ENCODE data around the gene PCA3. TPM values are rescaled to one million over a fixed set of nuclear protein-coding genes. Genes with fewer than 3 reads are reported as not detected.

The PCA3 gene
- total and polyA plus RNA-seq, 2 donors (not counting 1 experiment from before 2014, with no cell fraction given), result 0.09 TPM; not detected in 1

- Histone ChIP-seq H3K27ac (ENCODE audit: low read length in 2 of 2) (no peak overlapping the region), H3K36me3 (replicated peaks in 1 of 2; ENCODE audit: control extremely low read depth in 1 of 2, control insufficient read depth in 1 of 2, extremely low read depth in 1 of 2, insufficient read depth in 2 of 2, low read length in 1 of 2) (no peaks in the 10 kb centered on the region), H3K9ac (ENCODE audit: low read length) (no peak overlapping the region), H3K79me2 (ENCODE audit: control insufficient read depth, insufficient read depth, low read length) (no peaks in the 10 kb centered on the region), H3K4me2 (replicated peaks; ENCODE audit: low read depth, low read length, poor library complexity, severe bottlenecking) (no peak overlapping the region), H3K27me3 (replicated peaks in 1 of 4; ENCODE audit: control extremely low read depth in 1 of 4, control insufficient read depth in 3 of 4, insufficient read depth in 4 of 4, low read length in 3 of 4) (peaks cover 0 to 2% (median 0%) of the 10 kb centered on the region in 4 experiments), H3K4me1 (ENCODE audit: control insufficient read depth in 2 of 2, insufficient read depth in 2 of 2, low read length in 2 of 2) (no peaks in the 10 kb centered on the region), H4K20me1 (ENCODE audit: control insufficient read depth, insufficient read depth, low read length, poor library complexity, severe bottlenecking) (no peaks in the 10 kb centered on the region), H3K9me3 (ENCODE audit: control extremely low read depth in 1 of 3, control insufficient read depth in 2 of 3, insufficient read depth in 1 of 3, low read length in 2 of 3) (no peaks in the 10 kb centered on the region), H3K4me3 (ENCODE audit: control extremely low read depth in 1 of 5, extremely low read depth in 1 of 5, insufficient read depth in 1 of 5, low read depth in 2 of 5, low read length in 4 of 5) (no peak overlapping the region), H2AFZ (ENCODE audit: insufficient read depth, low read depth, low read length, poor library complexity, severe bottlenecking) (no peak overlapping the region)
- ChIA-PET POLR2A (no interaction called here), CTCF (interaction anchor here (1.0 to 1.2 kb wide), 4 partner anchors 8 to 27 kb away, joined by 3 read pairs; no protein-coding TSS in a partner anchor)
- no peak for DNase-seq
- no peaks in the 10 kb centered on the region for H3K9me3 Mint-ChIP-seq (ENCODE audit: insufficient read depth)
- ATAC-seq (ENCODE audit: low read depth), result no peak
- H3K4me3 Mint-ChIP-seq, result no peak overlapping the region
- TF ChIP-seq EZH2 (IDR thresholded peaks at IDR 0.05; ENCODE audit: borderline replicate concordance, insufficient read depth, low read depth, low read length, poor library complexity, severe bottlenecking), result no peak
- TF ChIP-seq, protein P1, sequence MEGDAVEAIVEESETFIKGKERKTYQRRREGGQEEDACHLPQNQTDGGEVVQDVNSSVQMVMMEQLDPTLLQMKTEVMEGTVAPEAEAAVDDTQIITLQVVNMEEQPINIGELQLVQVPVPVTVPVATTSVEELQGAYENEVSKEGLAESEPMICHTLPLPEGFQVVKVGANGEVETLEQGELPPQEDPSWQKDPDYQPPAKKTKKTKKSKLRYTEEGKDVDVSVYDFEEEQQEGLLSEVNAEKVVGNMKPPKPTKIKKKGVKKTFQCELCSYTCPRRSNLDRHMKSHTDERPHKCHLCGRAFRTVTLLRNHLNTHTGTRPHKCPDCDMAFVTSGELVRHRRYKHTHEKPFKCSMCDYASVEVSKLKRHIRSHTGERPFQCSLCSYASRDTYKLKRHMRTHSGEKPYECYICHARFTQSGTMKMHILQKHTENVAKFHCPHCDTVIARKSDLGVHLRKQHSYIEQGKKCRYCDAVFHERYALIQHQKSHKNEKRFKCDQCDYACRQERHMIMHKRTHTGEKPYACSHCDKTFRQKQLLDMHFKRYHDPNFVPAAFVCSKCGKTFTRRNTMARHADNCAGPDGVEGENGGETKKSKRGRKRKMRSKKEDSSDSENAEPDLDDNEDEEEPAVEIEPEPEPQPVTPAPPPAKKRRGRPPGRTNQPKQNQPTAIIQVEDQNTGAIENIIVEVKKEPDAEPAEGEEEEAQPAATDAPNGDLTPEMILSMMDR (IDR thresholded peaks at IDR 0.05), result no peak
- H3K27me3 Mint-ChIP-seq, result peaks cover 18% of the 10 kb centered on the region
- no CpG with 5 or more reads among the region's 3 CpGs for WGBS (ENCODE audit: insufficient coverage)
- intact Hi-C loops (cut with micrococcal nuclease), result no loop called here
- no peak overlapping the region for H3K27ac Mint-ChIP-seq
- no peaks in the 10 kb centered on the region for H3K4me1 Mint-ChIP-seq
Measured at GRCh38 chr9:76729116-76729515, 35.1 kb upstream of the PCA3 start.

DNA sequence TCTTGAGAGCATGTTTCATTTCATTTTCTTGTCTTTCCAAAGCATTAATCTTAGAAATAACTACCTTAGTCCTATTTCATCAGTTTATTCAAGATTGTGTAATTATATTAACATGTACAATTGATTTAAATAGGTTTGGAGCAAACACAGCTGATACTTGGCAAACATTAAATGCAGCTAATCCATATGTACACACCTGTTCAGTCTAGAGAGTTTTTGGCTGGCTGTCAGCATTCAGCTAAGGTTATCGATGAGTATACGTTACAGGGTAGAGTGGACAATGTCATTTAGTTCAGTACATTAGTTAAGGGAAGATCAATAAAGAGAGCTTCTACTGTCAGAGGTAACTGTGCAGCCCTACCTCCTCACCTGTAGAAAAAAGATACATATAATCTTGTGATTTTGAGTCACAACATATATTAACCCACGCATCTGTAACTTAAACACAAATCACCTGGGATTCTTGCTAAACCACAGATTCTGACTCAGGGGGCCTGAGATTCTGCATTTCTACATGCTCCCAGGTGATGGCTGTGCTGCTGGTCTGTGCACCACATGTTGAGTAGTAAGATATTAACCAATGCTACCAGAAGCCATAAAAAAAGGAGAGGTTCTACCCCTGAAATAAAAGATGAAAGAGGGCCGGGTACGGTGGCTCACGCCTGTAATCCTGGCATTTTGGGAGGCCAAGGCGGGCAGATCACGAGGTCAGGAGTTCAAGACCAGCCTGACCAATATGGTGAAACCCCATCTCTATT is 34.1 kb upstream of the PCA3 start:
- no peaks in the 10 kb centered on the region for H3K9me3 Mint-ChIP-seq (ENCODE audit: insufficient read depth)
- H3K27me3 ChIP-seq (replicated peaks in 1 of 4; ENCODE audit: control extremely low read depth in 1 of 4, control insufficient read depth in 3 of 4, insufficient read depth in 4 of 4, low read length in 3 of 4), result no peaks in the 10 kb centered on the region
- peaks cover 14% of the 10 kb centered on the region for H3K27me3 Mint-ChIP-seq
- H3K27ac ChIP-seq (ENCODE audit: low read length in 2 of 2), result no peak overlapping the region
- ATAC-seq (ENCODE audit: low read depth) (no peak), DNase-seq (no peak)
- H4K20me1 ChIP-seq (ENCODE audit: control insufficient read depth, insufficient read depth, low read length, poor library complexity, severe bottlenecking), result no peaks in the 10 kb centered on the region
- no peaks in the 10 kb centered on the region for H3K36me3 ChIP-seq (replicated peaks in 1 of 2; ENCODE audit: control extremely low read depth in 1 of 2, control insufficient read depth in 1 of 2, extremely low read depth in 1 of 2, insufficient read depth in 2 of 2, low read length in 1 of 2)
- H3K4me3 ChIP-seq (ENCODE audit: control extremely low read depth in 1 of 5, extremely low read depth in 1 of 5, insufficient read depth in 1 of 5, low read depth in 2 of 5, low read length in 4 of 5), result no peak overlapping the region
- TF ChIP-seq, protein P1 (IDR thresholded peaks at IDR 0.05), result no peak
- no peak for TF ChIP-seq EZH2 (IDR thresholded peaks at IDR 0.05; ENCODE audit: borderline replicate concordance, insufficient read depth, low read depth, low read length, poor library complexity, severe bottlenecking)
- H3K27ac Mint-ChIP-seq, result no peak overlapping the region
- H3K4me2 ChIP-seq (replicated peaks; ENCODE audit: low read depth, low read length, poor library complexity, severe bottlenecking), result no peak overlapping the region
- ChIA-PET CTCF (interaction anchor here (0.8 kb wide), 1 partner anchor 283 kb away, joined by 3 read pairs; no protein-coding TSS in a partner anchor), POLR2A (no interaction called here)
- intact Hi-C loops (cut with micrococcal nuclease), result no loop called here
- H3K4me1 ChIP-seq (ENCODE audit: control insufficient read depth in 2 of 2, insufficient read depth in 2 of 2, low read length in 2 of 2), result no peaks in the 10 kb centered on the region
- no peaks in the 10 kb centered on the region for H3K79me2 ChIP-seq (ENCODE audit: control insufficient read depth, insufficient read depth, low read length)
- H3K4me1 Mint-ChIP-seq, result no peaks in the 10 kb centered on the region
- H2AFZ ChIP-seq (ENCODE audit: insufficient read depth, low read depth, low read length, poor library complexity, severe bottlenecking), result no peak overlapping the region
- no peak overlapping the region for H3K4me3 Mint-ChIP-seq
- H3K9me3 ChIP-seq (ENCODE audit: control extremely low read depth in 1 of 3, control insufficient read depth in 2 of 3, insufficient read depth in 1 of 3, low read length in 2 of 3), result no peaks in the 10 kb centered on the region
- WGBS (ENCODE audit: insufficient coverage), result 91% methylated on average over 5 of the region's 8 CpGs
- H3K9ac ChIP-seq (ENCODE audit: low read length), result no peak overlapping the region

Measured in B cell (primary cell).